OCI-LY7 (cell line): ENCODE measurements around the gene HTR5A. TPM values are rescaled to one million over a fixed set of nuclear protein-coding genes. Genes with fewer than 3 reads are reported as not detected.

Source experiments
- BruUV-seq: library from RNA; stranded (reverse); fragments of 400-500 nt; replicated peaks from 2 replicates; lab custom pipeline; 2021; lab: Mats Ljungman, UMichigan
- CTCF ChIA-PET: fragments of 300-600 bp; sonication (Branson Sonifier 250); formaldehyde crosslinking; loops from one replicate; lab custom pipeline; 2022; ENCODE audit warnings: antibody characterized with exemption; ENCODE audit not compliant: unreplicated experiment; lab: Charles Lee
- POLR2A ChIA-PET: fragments of 300-600 bp; sonication (Branson Sonifier 250); formaldehyde crosslinking; loops from one replicate; lab custom pipeline; 2022; ENCODE audit warnings: antibody characterized with exemption; lab: Charles Lee
- DNase-seq: peaks from one replicate; pipeline ENCODE4 v3.0.0-alpha.2; 2015; ENCODE audit warnings: low spot score
- H2AFZ ChIP-seq: fragments of 200-600 bp; sonication (generic), shearing (Covaris generic); 2 replicates; pipeline ENCODE4 v1.6.1; 2014; ENCODE audit warnings: mild to moderate bottlenecking, antibody characterized with exemption, low read length, moderate library complexity
- H3K27ac ChIP-seq: fragments of 200-600 bp; sonication (generic); 2 replicates; pipeline ENCODE4 v1.5.1; 2014; ENCODE audit warnings: mixed run types, low read depth, mild to moderate bottlenecking, moderate library complexity, low read length, inconsistent platforms; ENCODE audit not compliant: poor library complexity, severe bottlenecking
- H3K36me3 ChIP-seq: fragments of 200-600 bp; sonication (generic); 2 replicates; pipeline ENCODE4 v1.6.1; 2014; ENCODE audit warnings: mild to moderate bottlenecking, antibody characterized with exemption, low read length, moderate library complexity, mixed read lengths; ENCODE audit not compliant: insufficient read depth
- H3K4me1 ChIP-seq: fragments of 200-600 bp; sonication (generic); 2 replicates; pipeline ENCODE4 v1.5.1; 2014; ENCODE audit warnings: mild to moderate bottlenecking, low read length; ENCODE audit not compliant: insufficient read depth, poor library complexity, severe bottlenecking
- H3K4me2 ChIP-seq: fragments of 200-600 bp; sonication (generic); 2 replicates; pipeline ENCODE4 v1.6.1; 2014; ENCODE audit warnings: mild to moderate bottlenecking, low read length
- H3K4me3 ChIP-seq: fragments of 200-600 bp; sonication (generic); 2 replicates; pipeline ENCODE4 v1.5.1; 2014; ENCODE audit warnings: mild to moderate bottlenecking, low read depth, low read length; ENCODE audit not compliant: poor library complexity, severe bottlenecking
- H3K79me2 ChIP-seq: fragments of 200-600 bp; sonication (generic); 2 replicates; pipeline ENCODE4 v1.6.1; 2016; ENCODE audit warnings: low read depth, mild to moderate bottlenecking, low read length, moderate library complexity, mixed read lengths; ENCODE audit not compliant: insufficient read depth
- H3K9me2 ChIP-seq: fragments of 200-600 bp; sonication (generic); 2 replicates; pipeline ENCODE4 v1.6.1; 2016; ENCODE audit warnings: mild to moderate bottlenecking, low read length, mixed read lengths; ENCODE audit not compliant: insufficient read depth
- H3K9me3 ChIP-seq: fragments of 200-600 bp; sonication (generic); 2 replicates; pipeline ENCODE4 v1.6.1; 2014; ENCODE audit warnings: mild to moderate bottlenecking, mixed run types, low read length, mixed read lengths
- H4K20me1 ChIP-seq: fragments of 200-600 bp; sonication (generic); 2 replicates; pipeline ENCODE4 v1.6.1; 2014; ENCODE audit warnings: mild to moderate bottlenecking, antibody characterized with exemption, low read length, moderate library complexity, mixed read lengths; ENCODE audit not compliant: insufficient read depth
- EZH2phosphoT487 ChIP-seq: fragments of 200-600 bp; sonication (generic); IDR thresholded peaks from 2 replicates; pipeline ENCODE4 v1.6.1; 2018; ENCODE audit warnings: low read depth, borderline replicate concordance, mild to moderate bottlenecking, mixed run types, antibody characterized with exemption, low read length, moderate library complexity, mixed read lengths
- intact Hi-C: fragments of 100-400 bp; cut with micrococcal nuclease; formaldehyde crosslinking; loops from one replicate; pipeline ENCODE4 v1.10.0; 2022; ENCODE audit not compliant: unreplicated experiment
- total RNA-seq, 2 experiments: library from RNA; depleted of rRNA in 1 of 2; stranded (reverse); fragments of >200 nt in 1 of 2; shearing (Covaris generic) in 1 of 2; gene quantifications; 2 replicates each; pipeline ENCODE4 v1.2.3, GENCODE V29; 2014 to 2022
- TF ChIP-seq, protein P1 (sequence below): fragments of 200-600 bp; sonication (generic); conservative IDR thresholded peaks from 2 replicates; pipeline ENCODE4 v1.5.1; 2014; ENCODE audit warnings: mild to moderate bottlenecking, antibody characterized with exemption, low read length, moderate library complexity, mixed read lengths

Gene HTR5A
- total RNA-seq, 2 experiments from 2014 or later = not detected

DNA sequence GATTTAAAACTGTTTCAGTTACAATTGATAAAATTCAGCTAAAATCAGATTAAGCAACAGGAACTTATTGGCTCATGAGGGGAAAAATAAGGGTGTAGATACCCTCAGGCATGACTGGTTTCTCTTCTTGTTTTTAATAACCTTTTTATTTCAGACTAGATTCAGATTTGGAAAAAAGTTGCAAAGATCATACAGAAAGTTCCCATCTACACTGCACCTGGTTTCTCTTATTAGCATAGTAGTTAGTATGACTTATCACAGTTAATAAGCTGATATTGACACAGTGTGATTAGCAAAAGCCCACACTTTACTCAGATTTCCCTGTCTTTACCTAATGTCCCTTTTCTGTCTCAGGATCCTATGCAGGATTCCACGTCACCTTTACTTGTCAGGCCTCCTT, 53.3 kb downstream of the HTR5A start:
- BruUV-seq = no TSS peak
- H3K9me3 ChIP-seq = no peaks in the 10 kb centered on the region

DNA sequence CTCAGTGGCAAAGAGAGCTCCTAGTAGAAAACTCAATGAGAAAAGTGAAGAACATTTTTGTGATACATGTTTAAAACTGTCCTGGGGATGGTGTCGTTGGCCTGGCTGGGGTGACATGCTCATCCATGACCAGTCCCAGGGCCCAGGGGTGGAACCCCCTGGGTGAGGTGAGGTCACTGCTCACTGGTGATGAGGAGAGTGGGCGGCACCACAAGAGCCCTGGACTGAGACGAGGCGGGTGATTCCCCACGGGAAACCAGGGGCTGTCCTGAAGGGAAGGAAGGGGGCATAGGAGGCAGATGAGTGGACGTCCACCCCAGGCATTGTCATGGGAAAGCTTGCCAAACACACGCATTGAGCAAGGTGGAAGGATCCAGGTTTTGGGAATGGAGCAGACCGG, 54.6 kb downstream of the HTR5A start:
- Histone ChIP-seq H3K9me3 (no peaks in the 10 kb centered on the region), H3K4me3 (no peak overlapping the region), H3K4me1 (no peaks in the 10 kb centered on the region), H3K79me2 (no peaks in the 10 kb centered on the region), H2AFZ (no peak overlapping the region), H3K36me3 (no peaks in the 10 kb centered on the region), H3K27ac (no peak overlapping the region), H3K4me2 (no peak overlapping the region), H4K20me1 (no peaks in the 10 kb centered on the region), H3K9me2 (no peaks in the 10 kb centered on the region)
- POLR2A ChIA-PET = interaction anchor here (0.6 kb wide), 1 partner anchor 179 kb away, joined by 3 read pairs; no protein-coding TSS in a partner anchor
- BruUV-seq = no TSS peak
- DNase-seq = no peak
- TF ChIP-seq, protein P1, sequence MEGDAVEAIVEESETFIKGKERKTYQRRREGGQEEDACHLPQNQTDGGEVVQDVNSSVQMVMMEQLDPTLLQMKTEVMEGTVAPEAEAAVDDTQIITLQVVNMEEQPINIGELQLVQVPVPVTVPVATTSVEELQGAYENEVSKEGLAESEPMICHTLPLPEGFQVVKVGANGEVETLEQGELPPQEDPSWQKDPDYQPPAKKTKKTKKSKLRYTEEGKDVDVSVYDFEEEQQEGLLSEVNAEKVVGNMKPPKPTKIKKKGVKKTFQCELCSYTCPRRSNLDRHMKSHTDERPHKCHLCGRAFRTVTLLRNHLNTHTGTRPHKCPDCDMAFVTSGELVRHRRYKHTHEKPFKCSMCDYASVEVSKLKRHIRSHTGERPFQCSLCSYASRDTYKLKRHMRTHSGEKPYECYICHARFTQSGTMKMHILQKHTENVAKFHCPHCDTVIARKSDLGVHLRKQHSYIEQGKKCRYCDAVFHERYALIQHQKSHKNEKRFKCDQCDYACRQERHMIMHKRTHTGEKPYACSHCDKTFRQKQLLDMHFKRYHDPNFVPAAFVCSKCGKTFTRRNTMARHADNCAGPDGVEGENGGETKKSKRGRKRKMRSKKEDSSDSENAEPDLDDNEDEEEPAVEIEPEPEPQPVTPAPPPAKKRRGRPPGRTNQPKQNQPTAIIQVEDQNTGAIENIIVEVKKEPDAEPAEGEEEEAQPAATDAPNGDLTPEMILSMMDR = no peak
- no peak for TF ChIP-seq EZH2phosphoT487
- intact Hi-C loops = no loop called here
- CTCF ChIA-PET = interaction anchor here (0.6 kb wide), 1 partner anchor 220 kb away, joined by 3 read pairs; no protein-coding TSS in a partner anchor

More for the DNA sequence above, 53.3 kb downstream of the HTR5A start:
- H3K4me1 ChIP-seq = no peaks in the 10 kb centered on the region
- POLR2A ChIA-PET = no interaction called here
- no peak overlapping the region for H3K27ac ChIP-seq
- intact Hi-C loops = no loop called here
- CTCF ChIA-PET = no interaction called here
- TF ChIP-seq EZH2phosphoT487 = no peak
- TF ChIP-seq, protein P1 = no peak
- H3K4me2 ChIP-seq = no peak overlapping the region
- no peak overlapping the region for H3K4me3 ChIP-seq
- no peaks in the 10 kb centered on the region for H4K20me1 ChIP-seq
- H3K36me3 ChIP-seq = no peaks in the 10 kb centered on the region
- no peaks in the 10 kb centered on the region for H3K79me2 ChIP-seq
- DNase-seq = no peak
- H2AFZ ChIP-seq = no peak overlapping the region
- no peaks in the 10 kb centered on the region for H3K9me2 ChIP-seq

DNA sequence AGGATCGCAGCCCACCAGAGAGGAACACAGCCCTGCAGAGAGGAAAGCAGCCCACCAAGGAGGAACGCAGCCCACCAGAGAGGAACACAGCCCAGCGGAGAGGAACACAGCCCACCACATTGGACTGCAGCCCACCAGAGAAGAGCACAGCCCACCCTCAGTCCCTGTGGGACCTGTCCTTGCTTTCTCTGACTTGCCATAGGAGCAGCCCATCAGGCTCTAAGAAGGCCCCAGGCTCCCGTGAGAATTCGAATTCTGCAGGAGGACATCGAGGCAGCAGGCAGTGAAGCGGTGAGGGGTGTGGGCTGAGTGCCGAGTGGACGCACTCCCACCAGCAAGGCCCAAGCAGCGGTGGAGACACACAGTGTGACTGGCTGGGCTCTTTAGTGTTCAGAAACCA, 59.1 kb downstream of the HTR5A start:
- Histone ChIP-seq H3K36me3 (no peaks in the 10 kb centered on the region), H2AFZ (no peak overlapping the region), H3K9me3 (no peaks in the 10 kb centered on the region), H4K20me1 (no peaks in the 10 kb centered on the region), H3K9me2 (no peaks in the 10 kb centered on the region), H3K79me2 (no peaks in the 10 kb centered on the region), H3K4me2 (no peak overlapping the region), H3K4me3 (no peak overlapping the region), H3K4me1 (no peaks in the 10 kb centered on the region), H3K27ac (no peak overlapping the region)
- CTCF ChIA-PET = no interaction called here
- BruUV-seq = no TSS peak
- POLR2A ChIA-PET = no interaction called here
- DNase-seq = no peak
- no peak for TF ChIP-seq EZH2phosphoT487
- TF ChIP-seq, protein P1 = no peak
- intact Hi-C loops = no loop called here
